ENCODE measurements around the gene GPRC5C. TPM values are rescaled to one million over a fixed set of nuclear protein-coding genes. Genes with fewer than 3 reads are reported as not detected.

Gene GPRC5C
- total and polyA plus RNA-seq, 2 of the 13 experiments (the other 11 are each of a cell fraction or from before 2014, with no cell fraction given) = 85.6 to 300 TPM

DNA sequence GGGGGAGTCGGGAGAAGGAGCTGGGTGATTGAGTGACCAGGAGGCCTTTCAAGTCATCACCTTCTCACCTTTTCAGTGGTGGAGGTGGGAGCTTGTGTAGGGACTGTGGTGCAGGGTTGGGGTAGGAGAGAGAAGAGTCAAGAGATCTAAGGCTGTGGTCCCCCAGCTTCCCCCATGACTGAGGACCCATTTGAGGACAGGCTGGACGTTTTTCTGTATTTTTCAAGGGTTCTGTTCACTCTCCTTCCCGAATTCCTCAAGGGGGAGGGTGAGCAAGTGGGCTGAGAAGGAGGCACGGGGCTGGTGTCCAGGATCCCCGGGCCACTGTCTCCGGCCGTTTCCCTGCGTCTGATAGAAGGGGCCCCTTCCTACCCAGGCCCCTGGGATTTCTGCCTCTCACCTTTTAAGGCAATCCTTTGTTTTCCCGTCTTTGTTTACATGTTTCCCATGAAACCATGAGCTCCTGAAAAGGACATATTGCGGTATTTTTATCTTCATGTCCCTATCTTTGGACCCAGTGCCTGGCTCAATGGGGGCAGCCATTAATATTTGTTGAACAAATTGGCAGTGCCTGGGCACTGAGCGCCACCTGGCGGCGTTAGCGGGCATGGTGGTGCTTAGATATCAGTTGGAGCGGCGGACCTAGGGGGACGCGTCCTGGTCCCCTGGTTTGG is 25.4 kb downstream of the GPRC5C start (continued):
- TF ChIP-seq ZNF550 (CRISPR knock-in tag; IDR thresholded peaks at IDR 0.05; ENCODE audit: borderline replicate concordance) = no peak
- no peak for TF ChIP-seq SALL2 (CRISPR knock-in tag; IDR thresholded peaks at IDR 0.05)
- TF ChIP-seq ZNF230 (CRISPR knock-in tag; IDR thresholded peaks at IDR 0.05) = no peak
- TF ChIP-seq, protein P1, sequence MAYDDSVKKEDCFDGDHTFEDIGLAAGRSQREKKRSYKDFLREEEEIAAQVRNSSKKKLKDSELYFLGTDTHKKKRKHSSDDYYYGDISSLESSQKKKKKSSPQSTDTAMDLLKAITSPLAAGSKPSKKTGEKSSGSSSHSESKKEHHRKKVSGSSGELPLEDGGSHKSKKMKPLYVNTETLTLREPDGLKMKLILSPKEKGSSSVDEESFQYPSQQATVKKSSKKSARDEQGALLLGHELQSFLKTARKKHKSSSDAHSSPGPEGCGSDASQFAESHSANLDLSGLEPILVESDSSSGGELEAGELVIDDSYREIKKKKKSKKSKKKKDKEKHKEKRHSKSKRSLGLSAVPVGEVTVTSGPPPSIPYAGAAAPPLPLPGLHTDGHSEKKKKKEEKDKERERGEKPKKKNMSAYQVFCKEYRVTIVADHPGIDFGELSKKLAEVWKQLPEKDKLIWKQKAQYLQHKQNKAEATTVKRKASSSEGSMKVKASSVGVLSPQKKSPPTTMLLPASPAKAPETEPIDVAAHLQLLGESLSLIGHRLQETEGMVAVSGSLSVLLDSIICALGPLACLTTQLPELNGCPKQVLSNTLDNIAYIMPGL (CRISPR knock-in tag; IDR thresholded peaks at IDR 0.05; ENCODE audit: borderline replicate concordance in 1 of 2, low read depth in 1 of 2) = peak in 1 of 2 experiments; percentile 60; a peak in 1 of 4 replicates
- TF ChIP-seq ZNF33A (CRISPR knock-in tag; IDR thresholded peaks at IDR 0.05; ENCODE audit: borderline replicate concordance) = no peak
- no peak for TF ChIP-seq HMGA1 (CRISPR knock-in tag; conservative IDR thresholded peaks at IDR 0.05)
- TF ChIP-seq, protein P2, sequence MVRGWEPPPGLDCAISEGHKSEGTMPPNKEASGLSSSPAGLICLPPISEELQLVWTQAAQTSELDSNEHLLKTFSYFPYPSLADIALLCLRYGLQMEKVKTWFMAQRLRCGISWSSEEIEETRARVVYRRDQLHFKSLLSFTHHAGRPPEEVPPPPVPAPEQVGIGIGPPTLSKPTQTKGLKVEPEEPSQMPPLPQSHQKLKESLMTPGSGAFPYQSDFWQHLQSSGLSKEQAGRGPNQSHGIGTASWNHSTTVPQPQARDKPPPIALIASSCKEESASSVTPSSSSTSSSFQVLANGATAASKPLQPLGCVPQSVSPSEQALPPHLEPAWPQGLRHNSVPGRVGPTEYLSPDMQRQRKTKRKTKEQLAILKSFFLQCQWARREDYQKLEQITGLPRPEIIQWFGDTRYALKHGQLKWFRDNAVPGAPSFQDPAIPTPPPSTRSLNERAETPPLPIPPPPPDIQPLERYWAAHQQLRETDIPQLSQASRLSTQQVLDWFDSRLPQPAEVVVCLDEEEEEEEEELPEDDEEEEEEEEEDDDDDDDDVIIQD (CRISPR knock-in tag; IDR thresholded peaks at IDR 0.05; ENCODE audit: low read depth) = no peak
- no peak for TF ChIP-seq ZBTB20 (CRISPR knock-in tag; IDR thresholded peaks at IDR 0.05; ENCODE audit: borderline replicate concordance, low read depth)
- TF ChIP-seq GTF3A (CRISPR knock-in tag; conservative IDR thresholded peaks at IDR 0.05) = no peak
- no peak for TF ChIP-seq U2AF2 (IDR thresholded peaks at IDR 0.05; ENCODE audit: low read depth, low read length)
- TF ChIP-seq, protein P3, sequence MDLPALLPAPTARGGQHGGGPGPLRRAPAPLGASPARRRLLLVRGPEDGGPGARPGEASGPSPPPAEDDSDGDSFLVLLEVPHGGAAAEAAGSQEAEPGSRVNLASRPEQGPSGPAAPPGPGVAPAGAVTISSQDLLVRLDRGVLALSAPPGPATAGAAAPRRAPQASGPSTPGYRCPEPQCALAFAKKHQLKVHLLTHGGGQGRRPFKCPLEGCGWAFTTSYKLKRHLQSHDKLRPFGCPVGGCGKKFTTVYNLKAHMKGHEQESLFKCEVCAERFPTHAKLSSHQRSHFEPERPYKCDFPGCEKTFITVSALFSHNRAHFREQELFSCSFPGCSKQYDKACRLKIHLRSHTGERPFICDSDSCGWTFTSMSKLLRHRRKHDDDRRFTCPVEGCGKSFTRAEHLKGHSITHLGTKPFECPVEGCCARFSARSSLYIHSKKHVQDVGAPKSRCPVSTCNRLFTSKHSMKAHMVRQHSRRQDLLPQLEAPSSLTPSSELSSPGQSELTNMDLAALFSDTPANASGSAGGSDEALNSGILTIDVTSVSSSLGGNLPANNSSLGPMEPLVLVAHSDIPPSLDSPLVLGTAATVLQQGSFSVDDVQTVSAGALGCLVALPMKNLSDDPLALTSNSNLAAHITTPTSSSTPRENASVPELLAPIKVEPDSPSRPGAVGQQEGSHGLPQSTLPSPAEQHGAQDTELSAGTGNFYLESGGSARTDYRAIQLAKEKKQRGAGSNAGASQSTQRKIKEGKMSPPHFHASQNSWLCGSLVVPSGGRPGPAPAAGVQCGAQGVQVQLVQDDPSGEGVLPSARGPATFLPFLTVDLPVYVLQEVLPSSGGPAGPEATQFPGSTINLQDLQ (CRISPR knock-in tag; IDR thresholded peaks at IDR 0.05) = no peak
- TF ChIP-seq, protein P4, sequence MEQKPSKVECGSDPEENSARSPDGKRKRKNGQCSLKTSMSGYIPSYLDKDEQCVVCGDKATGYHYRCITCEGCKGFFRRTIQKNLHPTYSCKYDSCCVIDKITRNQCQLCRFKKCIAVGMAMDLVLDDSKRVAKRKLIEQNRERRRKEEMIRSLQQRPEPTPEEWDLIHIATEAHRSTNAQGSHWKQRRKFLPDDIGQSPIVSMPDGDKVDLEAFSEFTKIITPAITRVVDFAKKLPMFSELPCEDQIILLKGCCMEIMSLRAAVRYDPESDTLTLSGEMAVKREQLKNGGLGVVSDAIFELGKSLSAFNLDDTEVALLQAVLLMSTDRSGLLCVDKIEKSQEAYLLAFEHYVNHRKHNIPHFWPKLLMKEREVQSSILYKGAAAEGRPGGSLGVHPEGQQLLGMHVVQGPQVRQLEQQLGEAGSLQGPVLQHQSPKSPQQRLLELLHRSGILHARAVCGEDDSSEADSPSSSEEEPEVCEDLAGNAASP (CRISPR knock-in tag; IDR thresholded peaks at IDR 0.05; ENCODE audit: borderline replicate concordance) = no peak
- TF ChIP-seq SKI (IDR thresholded peaks at IDR 0.05; ENCODE audit: partially characterized antibody) = no peak
- no peak for TF ChIP-seq ZNF577 (CRISPR knock-in tag; IDR thresholded peaks at IDR 0.05; ENCODE audit: borderline replicate concordance, low read depth)
- TF ChIP-seq ZFP36L1 (CRISPR knock-in tag; IDR thresholded peaks at IDR 0.05) = 0 out of 2 replicates have a peak, but pooled peaks have one; percentile 19
- no peak for TF ChIP-seq ZNF713 (CRISPR knock-in tag; IDR thresholded peaks at IDR 0.05)
- TF ChIP-seq, protein P5, sequence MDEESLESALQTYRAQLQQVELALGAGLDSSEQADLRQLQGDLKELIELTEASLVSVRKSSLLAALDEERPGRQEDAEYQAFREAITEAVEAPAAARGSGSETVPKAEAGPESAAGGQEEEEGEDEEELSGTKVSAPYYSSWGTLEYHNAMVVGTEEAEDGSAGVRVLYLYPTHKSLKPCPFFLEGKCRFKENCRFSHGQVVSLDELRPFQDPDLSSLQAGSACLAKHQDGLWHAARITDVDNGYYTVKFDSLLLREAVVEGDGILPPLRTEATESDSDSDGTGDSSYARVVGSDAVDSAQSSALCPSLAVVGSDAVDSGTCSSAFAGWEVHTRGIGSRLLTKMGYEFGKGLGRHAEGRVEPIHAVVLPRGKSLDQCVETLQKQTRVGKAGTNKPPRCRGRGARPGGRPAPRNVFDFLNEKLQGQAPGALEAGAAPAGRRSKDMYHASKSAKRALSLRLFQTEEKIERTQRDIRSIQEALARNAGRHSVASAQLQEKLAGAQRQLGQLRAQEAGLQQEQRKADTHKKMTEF (CRISPR knock-in tag; IDR thresholded peaks at IDR 0.05) = peak; percentile 51; the same call in 1 of the 2 replicates
- no peak for TF ChIP-seq ZFP37 (CRISPR knock-in tag; IDR thresholded peaks at IDR 0.05; ENCODE audit: borderline replicate concordance)
- TF ChIP-seq RBFOX2 (IDR thresholded peaks at IDR 0.05; ENCODE audit: low read depth, low read length) = no peak
- no peak for TF ChIP-seq MEIS1 (CRISPR knock-in tag; IDR thresholded peaks at IDR 0.05; ENCODE audit: borderline replicate concordance)

Data from HepG2 (cell line).